Activated CD4-positive, alpha-beta T cell treated with anti-CD3 and anti-CD28 coated beads for 1 hour (primary cell): Measurements from ENCODE around the gene DPH7.
A peak's percentile ranks its signal among the peaks of the same experiment; 100 is the strongest.
"Not testable (repeated sequence)": the region's sequence is repeated elsewhere in the genome, so short reads cannot be mapped to it uniquely, and the experiment has no call there.

Experiments used
- DNase-seq: peaks from one replicate; pipeline ENCODE4 v3.0.0-alpha.2; 2020

The DPH7 gene

GRCh38 chr9:137578518-137579258 is at the start of gene DPH7:
Gene DPH7 (minus strand): TSS chr9:137578925. CDS start chr9:137578777, 148 bp downstream.
- peak; percentile 90 for DNase-seq

- not testable (repeated sequence) for DNase-seq
Observed at GRCh38 chr9:137627406-137627805, 48.7 kb upstream of the DPH7 start.

DNA sequence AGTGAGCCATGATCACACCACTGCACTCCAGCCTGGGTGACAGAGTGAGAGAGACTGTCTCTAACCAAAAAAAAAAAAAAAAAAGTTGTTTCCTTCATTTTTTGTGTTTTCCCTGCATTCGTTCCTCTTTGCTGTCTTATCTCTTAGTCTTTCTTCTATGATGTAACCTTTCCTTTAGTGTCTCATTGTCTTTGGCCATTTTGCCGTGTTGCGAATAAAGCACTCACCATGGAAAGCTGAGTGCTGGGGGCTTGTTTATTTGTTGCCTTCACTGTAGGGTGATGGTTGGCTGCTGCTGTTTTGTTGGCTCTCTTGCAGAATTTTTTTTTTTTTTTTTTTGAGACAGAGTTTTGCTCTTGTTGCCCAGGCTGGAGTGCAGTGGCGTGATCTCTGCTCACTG is 47.7 kb upstream of the DPH7 start:
- no peak for DNase-seq

DNA sequence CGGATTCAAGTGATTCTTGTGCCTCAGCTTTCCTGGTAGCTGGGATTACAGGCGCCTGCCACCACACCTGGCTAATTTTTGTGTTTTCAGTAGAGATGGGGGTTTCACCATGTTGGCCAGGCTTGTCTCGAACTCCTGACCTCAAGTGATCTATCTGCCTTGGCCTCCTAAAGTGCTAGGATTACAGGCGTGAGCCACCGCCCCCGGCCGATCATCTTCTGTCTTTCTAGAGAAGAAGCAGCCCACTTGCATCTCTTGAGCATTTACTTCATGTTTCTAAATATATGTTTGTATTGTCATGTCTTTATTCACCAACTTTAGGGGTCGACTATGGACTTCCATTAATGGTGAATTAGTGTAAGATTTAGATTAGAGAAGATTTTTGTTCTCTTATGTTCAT is 43.5 kb upstream of the DPH7 start:
- DNase-seq = not testable (repeated sequence)

- DNase-seq = no peak
Observed at GRCh38 chr9:137621131-137621757, 42.5 kb upstream of the DPH7 start.

DNA sequence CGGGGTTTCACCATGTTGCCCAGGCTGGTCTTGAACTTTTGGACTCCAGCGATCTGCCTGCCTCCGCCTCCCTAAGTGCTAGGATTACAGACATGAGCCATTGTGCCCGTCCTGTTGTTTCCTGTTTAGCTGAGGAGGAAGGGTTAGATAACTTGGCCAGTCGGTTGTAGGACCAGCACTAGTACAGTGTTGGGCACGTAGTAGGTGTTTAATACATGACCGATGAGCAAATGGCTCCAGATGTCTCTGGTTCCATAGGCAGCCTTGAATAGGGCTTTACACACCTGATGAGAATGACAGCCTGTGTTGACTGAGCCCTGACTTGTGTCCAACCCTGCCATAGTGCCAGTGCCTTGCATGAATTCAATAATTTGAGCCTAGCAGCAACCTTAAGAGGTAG is 41.9 kb upstream of the DPH7 start:
- DNase-seq = no peak

GRCh38 chr9:137620048-137620405 is 41.3 kb upstream of the DPH7 start:
- no peak for DNase-seq

GRCh38 chr9:137619240-137620047 is 40.7 kb upstream of the DPH7 start:
- DNase-seq = no peak

DNA sequence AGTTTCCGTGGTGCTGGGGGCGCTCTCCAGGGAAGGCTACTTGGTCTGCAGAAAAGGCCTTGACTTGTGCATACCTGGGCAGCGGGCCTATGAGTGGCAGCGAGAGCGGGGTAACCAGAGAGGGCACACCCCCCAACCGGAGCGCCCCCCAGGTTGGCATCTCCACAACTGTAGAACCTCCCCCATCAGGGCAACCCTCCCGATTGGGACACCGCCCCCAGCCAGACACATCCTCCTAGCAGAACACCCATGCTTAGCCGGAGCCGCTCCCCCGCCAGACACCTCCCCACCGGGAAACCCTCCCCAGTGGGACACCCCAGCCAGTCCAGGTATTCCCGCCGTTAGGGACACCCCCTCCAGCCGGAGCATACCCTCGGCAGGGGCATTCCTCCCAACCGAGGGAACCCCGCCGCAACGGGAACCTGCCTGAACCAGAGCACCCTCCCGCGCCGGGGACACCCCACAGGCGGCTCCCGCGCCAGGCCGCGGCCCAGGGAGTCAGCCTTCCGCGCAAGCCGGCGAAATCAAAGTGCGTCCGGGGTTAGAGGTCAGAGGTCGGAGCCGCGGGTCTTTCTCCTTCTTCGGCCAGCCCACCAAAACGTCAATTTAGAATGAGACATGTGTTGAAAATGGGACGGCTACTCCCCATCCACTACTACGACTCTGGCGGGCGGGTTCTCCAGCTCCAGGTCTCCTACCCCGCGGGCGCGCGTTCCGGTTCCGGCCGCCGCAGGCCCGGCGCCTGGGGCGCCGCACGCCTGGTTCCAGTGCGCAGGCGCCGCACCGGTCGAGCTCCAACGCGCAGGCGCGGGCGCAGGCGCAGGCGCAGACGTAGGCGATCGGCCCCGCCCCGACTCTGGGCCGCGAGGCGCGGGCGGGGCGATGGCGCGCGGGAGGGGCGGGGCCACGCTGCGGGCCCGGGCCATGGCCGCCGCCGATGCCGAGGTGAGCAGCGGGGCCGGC is 39.7 kb upstream of the DPH7 start, which contains the start of gene EHMT1:
Gene EHMT1, plus strand, starts transcription at position 901 of the 963 bp plus-strand sequence. Its CDS starts 24 bp downstream, at position 925.
- peak; percentile 90 for DNase-seq

DNA sequence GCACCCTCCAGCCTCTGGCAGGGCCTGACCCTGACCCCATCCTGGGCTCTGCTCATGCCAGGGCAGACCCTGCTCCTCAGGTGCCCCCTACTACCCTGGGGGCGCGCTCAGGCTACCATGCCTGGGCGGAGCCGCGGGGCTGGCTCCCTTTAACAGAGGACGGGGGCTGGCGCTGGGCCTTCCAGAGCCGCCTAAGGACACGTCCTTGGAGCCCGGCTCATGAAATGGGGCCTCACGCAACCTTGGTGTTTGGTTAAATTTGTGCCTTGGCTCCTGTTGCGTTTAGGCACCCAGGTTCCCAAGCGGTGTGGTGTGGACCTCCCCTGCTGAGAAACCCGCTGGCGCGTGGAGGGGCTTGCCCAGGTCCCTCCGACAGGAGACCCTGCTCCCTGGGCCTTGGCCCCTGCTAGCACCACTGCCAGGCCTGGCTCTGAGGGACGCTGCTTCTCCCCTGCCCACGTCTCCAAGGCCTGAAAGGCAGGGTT is 36.7 kb upstream of the DPH7 start:
- no peak for DNase-seq

- no peak for DNase-seq
Observed at GRCh38 chr9:137614631-137615386, 36.1 kb upstream of the DPH7 start.

- no peak for DNase-seq
Observed at GRCh38 chr9:137613738-137614523, 35.2 kb upstream of the DPH7 start.

DNA sequence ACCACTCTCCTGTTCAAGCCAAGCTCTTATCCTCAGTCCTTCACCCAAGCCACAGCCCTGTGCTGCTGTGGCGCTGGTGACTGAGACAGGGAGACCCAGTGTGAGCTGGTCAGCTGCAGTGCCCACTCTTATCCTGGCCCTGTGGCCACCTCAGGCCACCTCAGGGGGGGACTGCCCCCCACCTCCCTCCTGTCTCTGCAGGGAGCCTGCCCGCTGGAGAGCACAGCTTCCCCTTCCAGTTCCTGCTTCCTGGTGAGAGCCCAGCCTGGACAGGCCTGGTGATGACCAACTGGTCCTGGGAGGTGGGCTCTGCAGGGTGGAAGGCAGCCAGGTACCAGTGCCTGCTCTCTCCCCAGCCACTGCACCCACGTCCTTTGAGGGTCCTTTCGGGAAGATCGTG is 34.5 kb upstream of the DPH7 start:
- DNase-seq = no peak

GRCh38 chr9:137612741-137613142 is 34.0 kb upstream of the DPH7 start:
- no peak for DNase-seq

GRCh38 chr9:137611623-137612609 is 33.2 kb upstream of the DPH7 start:
- DNase-seq = peak; percentile 28

DNA sequence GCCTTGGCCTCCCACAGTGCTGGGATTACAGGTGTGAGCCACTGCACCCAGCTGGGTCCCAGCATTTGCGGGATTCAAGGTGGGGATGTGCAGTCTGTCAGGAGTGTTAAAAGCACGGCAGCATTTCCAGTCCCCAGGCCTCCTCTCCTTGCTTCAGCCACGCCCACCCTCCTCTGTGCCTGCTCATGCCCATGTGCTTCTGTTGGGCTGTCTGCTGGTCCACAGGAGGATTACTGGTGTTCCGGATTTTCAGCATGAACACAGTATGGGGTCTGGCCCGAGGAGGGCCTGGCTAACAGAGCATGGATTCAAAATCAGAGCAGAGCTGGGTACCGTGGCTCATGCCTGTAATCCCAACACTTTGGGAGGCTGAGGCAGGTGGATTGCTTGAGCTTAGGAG is 32.2 kb upstream of the DPH7 start:
- no peak for DNase-seq

DNA sequence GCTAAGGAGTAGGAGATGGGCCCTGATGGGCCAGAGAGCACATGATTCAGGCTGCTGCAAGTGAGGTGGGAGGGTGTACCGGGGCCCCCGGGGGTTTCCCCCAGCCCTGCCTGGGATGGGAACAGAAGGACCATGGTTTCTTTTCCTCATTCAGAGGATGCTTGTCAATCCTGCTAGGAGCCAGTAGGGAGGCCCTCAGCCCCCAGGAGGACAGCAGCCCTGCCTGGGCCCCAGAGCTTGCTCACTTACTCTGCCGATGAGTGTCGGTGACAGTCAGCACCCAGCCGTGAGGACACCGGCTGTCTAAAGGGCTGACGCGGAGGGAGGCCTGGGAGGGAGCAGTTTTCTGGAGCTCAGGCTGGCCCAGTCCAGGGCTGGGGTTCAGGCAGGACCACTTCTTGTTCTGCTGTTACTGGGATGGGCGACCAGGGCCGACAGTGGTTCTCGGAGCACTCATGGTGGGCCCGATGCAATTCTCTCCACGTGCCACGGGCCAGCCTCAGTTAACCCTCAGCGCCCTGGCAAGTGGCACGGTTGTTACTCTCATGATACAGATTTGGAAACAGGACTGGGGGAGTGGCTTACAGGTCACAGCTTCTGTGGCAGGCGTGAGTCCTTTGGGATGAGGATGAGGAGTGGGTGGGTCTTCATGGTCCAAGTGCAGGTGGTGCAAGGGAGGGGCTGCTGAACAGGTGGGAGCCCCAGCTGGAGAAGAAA is 28.6 kb upstream of the DPH7 start:
- no peak for DNase-seq

DNA sequence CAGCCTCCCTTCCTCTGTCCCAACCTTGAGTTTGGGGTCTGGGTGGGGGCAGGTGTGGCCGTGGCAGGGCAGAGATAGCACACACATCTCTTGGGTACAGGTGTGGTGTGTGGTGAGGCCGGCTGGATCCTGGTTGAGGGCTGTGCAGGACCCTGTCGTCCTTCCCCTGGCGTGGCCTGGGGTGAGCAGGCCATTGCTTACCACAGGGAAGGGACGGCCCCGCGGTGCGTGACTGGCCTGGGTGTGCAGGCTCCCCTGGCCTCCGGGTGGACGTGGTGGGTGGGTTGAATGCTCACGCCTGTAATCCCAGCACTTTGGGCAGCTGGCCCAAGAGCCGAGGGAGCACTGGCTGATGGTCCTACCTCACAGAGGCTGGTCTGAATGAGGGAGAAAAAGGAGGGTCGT is 28.0 kb upstream of the DPH7 start:
- no peak for DNase-seq
